Measurements from ENCODE around the gene RPL4. TPM values are rescaled to one million over a fixed set of nuclear protein-coding genes. Genes with fewer than 3 reads are reported as not detected.
A peak's percentile ranks its signal among the peaks of the same experiment; 100 is the strongest.
"Not testable (repeated sequence)": the region's sequence is repeated elsewhere in the genome, so short reads cannot be mapped to it uniquely, and the experiment has no call there.

RPL4 gene
- polyA plus RNA-seq, 1 donor from 2014 or later, result 3,693 TPM

DNA sequence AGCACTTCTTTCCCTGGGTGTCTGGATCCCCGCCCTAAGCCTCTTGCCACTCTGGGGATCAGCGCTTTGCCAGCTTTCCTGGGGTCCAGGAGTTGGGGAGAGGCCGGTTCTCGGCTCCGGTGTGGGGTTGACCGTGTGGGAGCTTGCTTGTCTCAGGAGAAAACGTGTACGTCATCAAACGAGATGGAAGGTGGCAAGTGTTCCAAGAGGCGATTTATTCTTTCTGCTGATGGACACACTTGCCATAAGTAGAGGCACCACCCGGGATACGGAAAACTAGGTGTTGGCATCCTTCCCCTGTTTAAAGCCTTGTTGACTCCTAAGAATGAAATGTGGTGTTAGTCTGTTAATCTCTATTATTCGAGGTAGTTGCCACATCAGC lies 766 bp upstream of the RPL4 start:
- H4K20me1 ChIP-seq (ENCODE audit: insufficient read depth), result no peaks in the 10 kb centered on the region
- TF ChIP-seq RAD21 (conservative IDR thresholded peaks at IDR 0.05), result no peak
- TF ChIP-seq, protein P1, sequence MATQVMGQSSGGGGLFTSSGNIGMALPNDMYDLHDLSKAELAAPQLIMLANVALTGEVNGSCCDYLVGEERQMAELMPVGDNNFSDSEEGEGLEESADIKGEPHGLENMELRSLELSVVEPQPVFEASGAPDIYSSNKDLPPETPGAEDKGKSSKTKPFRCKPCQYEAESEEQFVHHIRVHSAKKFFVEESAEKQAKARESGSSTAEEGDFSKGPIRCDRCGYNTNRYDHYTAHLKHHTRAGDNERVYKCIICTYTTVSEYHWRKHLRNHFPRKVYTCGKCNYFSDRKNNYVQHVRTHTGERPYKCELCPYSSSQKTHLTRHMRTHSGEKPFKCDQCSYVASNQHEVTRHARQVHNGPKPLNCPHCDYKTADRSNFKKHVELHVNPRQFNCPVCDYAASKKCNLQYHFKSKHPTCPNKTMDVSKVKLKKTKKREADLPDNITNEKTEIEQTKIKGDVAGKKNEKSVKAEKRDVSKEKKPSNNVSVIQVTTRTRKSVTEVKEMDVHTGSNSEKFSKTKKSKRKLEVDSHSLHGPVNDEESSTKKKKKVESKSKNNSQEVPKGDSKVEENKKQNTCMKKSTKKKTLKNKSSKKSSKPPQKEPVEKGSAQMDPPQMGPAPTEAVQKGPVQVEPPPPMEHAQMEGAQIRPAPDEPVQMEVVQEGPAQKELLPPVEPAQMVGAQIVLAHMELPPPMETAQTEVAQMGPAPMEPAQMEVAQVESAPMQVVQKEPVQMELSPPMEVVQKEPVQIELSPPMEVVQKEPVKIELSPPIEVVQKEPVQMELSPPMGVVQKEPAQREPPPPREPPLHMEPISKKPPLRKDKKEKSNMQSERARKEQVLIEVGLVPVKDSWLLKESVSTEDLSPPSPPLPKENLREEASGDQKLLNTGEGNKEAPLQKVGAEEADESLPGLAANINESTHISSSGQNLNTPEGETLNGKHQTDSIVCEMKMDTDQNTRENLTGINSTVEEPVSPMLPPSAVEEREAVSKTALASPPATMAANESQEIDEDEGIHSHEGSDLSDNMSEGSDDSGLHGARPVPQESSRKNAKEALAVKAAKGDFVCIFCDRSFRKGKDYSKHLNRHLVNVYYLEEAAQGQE (IDR thresholded peaks at IDR 0.05; ENCODE audit: borderline replicate concordance), result peak; percentile 26
- H2AFZ ChIP-seq (ENCODE audit: low read depth, low read length), result peak overlapping the region; percentile 96
- peak overlapping the region; percentile 83 for H3K4me3 ChIP-seq (ENCODE audit: low read length)
- H3F3A ChIP-seq (ENCODE audit: insufficient read depth, low read length, poor library complexity, severe bottlenecking), result no peaks in the 10 kb centered on the region
- H3K4me2 ChIP-seq (ENCODE audit: low read length), result peak overlapping the region; percentile 90
- peaks cover 42% of the 10 kb centered on the region for H3K79me2 ChIP-seq (replicated peaks; ENCODE audit: insufficient read depth, low read length)
- H3K27ac ChIP-seq (ENCODE audit: low read length), result peak overlapping the region; percentile 83
- peak overlapping the region; percentile 84 for H3K9ac ChIP-seq (ENCODE audit: low read length)
- H3K9me3 ChIP-seq (ENCODE audit: low read length), result no peaks in the 10 kb centered on the region
- no peaks in the 10 kb centered on the region for H3K9me2 ChIP-seq (ENCODE audit: insufficient read depth, low read length)
- H3K27me3 ChIP-seq (ENCODE audit: insufficient read depth, low read depth, low read length), result no peaks in the 10 kb centered on the region
- H3K36me3 ChIP-seq (ENCODE audit: insufficient read depth, low read length), result peaks cover 6% of the 10 kb centered on the region

DNA sequence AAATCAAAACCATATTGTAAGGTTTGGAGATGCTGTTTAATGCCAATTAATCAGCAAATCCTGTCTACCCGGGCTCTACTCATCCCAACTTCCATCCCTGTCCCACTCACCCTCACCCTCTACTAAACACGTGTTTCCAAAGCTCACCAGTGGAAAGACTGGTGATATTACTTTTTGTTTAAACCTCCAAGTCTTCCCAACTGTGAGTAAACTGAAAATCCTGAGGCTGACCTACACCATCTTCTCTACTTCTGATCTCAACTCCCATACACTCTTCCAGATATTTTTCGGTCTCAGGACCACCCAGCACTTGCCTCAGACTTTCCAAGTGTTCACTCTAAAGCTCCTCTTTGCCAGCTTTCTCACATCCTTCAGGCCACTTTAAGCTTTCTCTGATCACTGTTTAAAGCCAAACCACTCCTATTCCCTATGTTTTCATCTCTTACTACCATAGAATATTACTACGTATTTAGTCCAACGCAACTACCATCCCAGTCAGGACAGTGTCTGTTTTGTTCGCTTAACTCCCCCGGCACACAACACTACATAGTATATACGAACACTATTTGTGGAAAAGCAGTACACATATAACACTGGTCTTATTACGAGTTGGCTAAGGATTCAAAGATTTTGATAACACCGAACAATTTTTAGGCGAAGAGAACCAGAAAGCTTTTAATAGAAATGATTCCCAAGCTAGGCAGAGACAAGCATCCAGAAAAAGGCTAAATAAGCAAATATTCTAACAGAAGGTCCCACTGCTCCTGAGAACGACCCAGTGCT lies 684 bp downstream of the RPL4 start:
- H2AFZ ChIP-seq (ENCODE audit: low read depth, low read length), result peak overlapping the region; percentile 96
- TF ChIP-seq MXI1 (conservative IDR thresholded peaks at IDR 0.05; ENCODE audit: poor library complexity, severe bottlenecking) (no peak), TAF1 (IDR thresholded peaks at IDR 0.05; ENCODE audit: low read depth) (no peak), EZH2 (IDR thresholded peaks at IDR 0.05; ENCODE audit: borderline replicate concordance, insufficient read depth, low read length, poor library complexity, severe bottlenecking) (no peak), EP300 (conservative IDR thresholded peaks at IDR 0.05; ENCODE audit: poor library complexity, severe bottlenecking) (no peak)
- no peaks in the 10 kb centered on the region for H4K20me1 ChIP-seq (ENCODE audit: insufficient read depth)

DNA sequence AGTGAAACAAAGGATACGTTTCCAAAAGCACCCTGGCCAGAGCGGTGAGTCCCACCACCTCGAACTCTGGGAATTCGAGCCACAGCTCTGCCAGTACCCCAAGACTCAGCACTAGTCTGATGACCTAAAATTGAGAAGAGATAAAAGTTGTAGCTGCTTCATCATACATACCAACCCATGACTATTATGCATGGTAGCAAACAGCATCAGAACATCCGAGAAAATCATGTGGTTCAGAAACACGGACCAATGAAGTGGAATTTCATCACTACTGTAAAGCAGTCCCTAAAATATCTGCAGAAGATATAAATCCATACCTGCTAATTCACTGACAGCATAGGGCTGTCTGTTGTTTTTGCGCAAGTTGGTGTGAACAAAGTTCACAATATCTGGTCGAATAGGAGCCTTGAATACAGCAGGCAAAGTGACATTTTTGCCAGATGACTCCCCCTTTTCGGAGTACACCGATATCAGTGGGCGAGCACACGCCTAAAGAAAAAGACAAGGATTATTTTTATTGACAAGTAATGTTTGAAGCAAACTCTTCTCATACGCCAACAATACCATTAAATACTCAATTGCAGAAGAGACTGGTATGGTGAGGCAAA lies 1.5 kb downstream of the RPL4 start:
- not testable (repeated sequence) for H3K36me3 ChIP-seq (ENCODE audit: insufficient read depth, low read length); H3K27me3 ChIP-seq (ENCODE audit: insufficient read depth, low read depth, low read length); H2AFZ ChIP-seq (ENCODE audit: low read depth, low read length); H3K27ac ChIP-seq (ENCODE audit: low read length); H3K9me2 ChIP-seq (ENCODE audit: insufficient read depth, low read length); H3K9me3 ChIP-seq (ENCODE audit: low read length); H4K20me1 ChIP-seq (ENCODE audit: insufficient read depth); H3F3A ChIP-seq (ENCODE audit: insufficient read depth, low read length, poor library complexity, severe bottlenecking)
- Histone ChIP-seq H3K9ac (ENCODE audit: low read length) (peak overlapping the region; percentile 84), H3K4me3 (ENCODE audit: low read length) (peak overlapping the region; percentile 83), H3K79me2 (replicated peaks; ENCODE audit: insufficient read depth, low read length) (peaks cover 42% of the 10 kb centered on the region), H3K4me2 (ENCODE audit: low read length) (peak overlapping the region; percentile 99)

More for the DNA sequence above, 684 bp downstream of the RPL4 start:
- H3K27ac ChIP-seq (ENCODE audit: low read length), result peak overlapping the region; percentile 83
- H3K9ac ChIP-seq (ENCODE audit: low read length), result peak overlapping the region; percentile 84
- H3K4me2 ChIP-seq (ENCODE audit: low read length), result peak overlapping the region; percentile 99
- H3K27me3 ChIP-seq (ENCODE audit: insufficient read depth, low read depth, low read length), result no peaks in the 10 kb centered on the region
- peak overlapping the region; percentile 83 for H3K4me3 ChIP-seq (ENCODE audit: low read length)
- no peaks in the 10 kb centered on the region for H3F3A ChIP-seq (ENCODE audit: insufficient read depth, low read length, poor library complexity, severe bottlenecking)
- H3K9me3 ChIP-seq (ENCODE audit: low read length), result no peaks in the 10 kb centered on the region
- H3K36me3 ChIP-seq (ENCODE audit: insufficient read depth, low read length), result peaks cover 6% of the 10 kb centered on the region
- peaks cover 42% of the 10 kb centered on the region for H3K79me2 ChIP-seq (replicated peaks; ENCODE audit: insufficient read depth, low read length)
- H3K9me2 ChIP-seq (ENCODE audit: insufficient read depth, low read length), result no peaks in the 10 kb centered on the region

Measured in neural cell (in vitro differentiated cells).